Activated CD4-positive, alpha-beta T cell treated with anti-CD3 and anti-CD28 coated beads for 1 hour (primary cell): Measurements from ENCODE around the gene OR5K1.

Experiments used
- DNase-seq: peaks from one replicate; pipeline ENCODE4 v3.0.0-alpha.2; 2020

OR5K1 gene

DNA sequence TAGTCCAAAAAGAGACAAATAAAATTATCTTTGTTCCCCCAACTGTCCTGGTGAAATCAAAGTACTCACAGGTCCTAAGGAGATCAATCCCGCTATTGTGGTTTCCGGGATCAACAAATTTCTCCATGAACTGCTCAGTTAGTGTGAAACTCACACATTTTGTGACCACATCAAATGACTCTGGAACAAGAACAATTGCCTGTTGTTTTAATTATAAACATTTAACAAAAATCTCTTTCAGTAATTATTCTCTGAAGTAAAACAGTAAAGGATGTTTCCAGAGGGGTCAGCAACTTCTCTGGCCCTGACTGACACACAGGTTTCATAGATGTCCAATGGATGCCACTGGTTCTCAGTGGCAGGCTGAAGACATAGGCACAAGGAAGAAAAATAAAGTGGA, 55.8 kb downstream of the OR5K1 start:
- no peak for DNase-seq

DNA sequence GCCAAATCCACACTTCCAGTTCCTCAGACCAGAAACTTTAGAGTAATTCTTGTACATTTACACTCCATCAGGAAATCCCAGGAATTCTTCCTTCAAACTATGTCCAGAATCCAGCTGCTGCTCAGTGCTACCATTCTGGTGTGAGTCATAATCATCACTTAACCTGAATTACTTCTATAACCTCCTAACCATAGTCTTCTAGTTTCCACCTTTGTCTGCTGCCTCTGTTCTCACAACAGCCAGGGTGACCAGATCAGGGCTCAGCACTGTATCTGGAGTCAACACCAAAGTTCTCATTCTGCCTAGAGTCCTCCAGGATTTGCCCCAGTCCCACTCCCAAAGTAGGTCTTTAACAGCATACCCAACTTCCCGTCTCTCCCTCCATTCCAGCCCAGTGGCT, 56.4 kb downstream of the OR5K1 start:
- DNase-seq = no peak

DNA sequence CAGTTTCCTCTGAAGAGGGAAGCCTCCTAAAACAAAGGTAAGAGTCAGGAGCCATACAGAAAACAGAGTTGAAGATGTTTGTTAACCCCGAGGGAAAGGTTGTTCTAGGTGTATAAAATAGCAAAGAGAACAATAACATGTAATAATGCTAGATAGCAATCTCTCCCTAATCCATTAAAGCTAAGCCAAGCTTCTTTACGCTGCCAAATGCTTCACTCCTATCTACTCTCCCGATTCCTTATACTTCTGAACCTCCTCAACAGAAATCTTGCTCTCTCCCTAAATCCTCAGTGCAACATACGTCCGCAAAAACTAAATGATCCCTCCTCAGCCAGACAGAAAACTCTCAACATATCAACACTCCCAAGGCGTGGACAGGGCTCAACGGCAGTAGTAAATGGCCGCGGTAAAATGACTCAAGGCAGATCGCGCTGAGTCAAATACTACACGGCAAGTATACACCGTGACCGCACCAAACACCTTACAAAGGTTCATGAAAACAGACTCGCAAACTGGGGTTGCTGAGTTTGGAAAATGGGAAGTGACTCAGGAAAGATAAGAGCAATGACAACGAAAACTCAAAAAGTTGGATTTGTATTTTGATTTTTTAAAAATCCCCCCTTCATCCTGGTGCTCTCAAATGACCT, 59.0 kb downstream of the OR5K1 start:
- peak; percentile 19 for DNase-seq
